ENCODE results near the gene KSR1.

DNA sequence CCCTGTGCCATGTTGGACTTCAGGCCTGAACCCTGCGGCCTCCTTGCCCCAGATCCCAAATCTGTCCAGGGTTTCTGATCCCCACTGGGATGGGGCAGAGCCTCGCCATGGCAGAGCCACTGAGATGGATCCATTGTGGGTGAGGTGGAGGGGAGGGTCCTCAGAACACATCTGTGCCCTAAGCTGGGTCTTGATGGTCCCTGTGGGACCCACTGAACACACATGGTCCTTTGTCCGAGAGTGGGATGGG, 38.0 kb upstream of the KSR1 start:
- TF ChIP-seq, protein P1, sequence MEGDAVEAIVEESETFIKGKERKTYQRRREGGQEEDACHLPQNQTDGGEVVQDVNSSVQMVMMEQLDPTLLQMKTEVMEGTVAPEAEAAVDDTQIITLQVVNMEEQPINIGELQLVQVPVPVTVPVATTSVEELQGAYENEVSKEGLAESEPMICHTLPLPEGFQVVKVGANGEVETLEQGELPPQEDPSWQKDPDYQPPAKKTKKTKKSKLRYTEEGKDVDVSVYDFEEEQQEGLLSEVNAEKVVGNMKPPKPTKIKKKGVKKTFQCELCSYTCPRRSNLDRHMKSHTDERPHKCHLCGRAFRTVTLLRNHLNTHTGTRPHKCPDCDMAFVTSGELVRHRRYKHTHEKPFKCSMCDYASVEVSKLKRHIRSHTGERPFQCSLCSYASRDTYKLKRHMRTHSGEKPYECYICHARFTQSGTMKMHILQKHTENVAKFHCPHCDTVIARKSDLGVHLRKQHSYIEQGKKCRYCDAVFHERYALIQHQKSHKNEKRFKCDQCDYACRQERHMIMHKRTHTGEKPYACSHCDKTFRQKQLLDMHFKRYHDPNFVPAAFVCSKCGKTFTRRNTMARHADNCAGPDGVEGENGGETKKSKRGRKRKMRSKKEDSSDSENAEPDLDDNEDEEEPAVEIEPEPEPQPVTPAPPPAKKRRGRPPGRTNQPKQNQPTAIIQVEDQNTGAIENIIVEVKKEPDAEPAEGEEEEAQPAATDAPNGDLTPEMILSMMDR (conservative IDR thresholded peaks at IDR 0.05; ENCODE audit: low read depth, low read length): no peak
- TF ChIP-seq EZH2 (IDR thresholded peaks at IDR 0.05; ENCODE audit: borderline replicate concordance, low read depth, low read length, poor library complexity, severe bottlenecking): no peak
